OCI-LY7 (cell line): ENCODE measurements around the gene SART3.

Source experiments
- CTCF ChIP-seq: fragments of 200-600 bp; sonication (generic); conservative IDR thresholded peaks from 2 replicates; pipeline ENCODE4 v1.5.1; 2014; ENCODE audit warnings: mild to moderate bottlenecking, antibody characterized with exemption, low read length, moderate library complexity, mixed read lengths
- EZH2phosphoT487 ChIP-seq: fragments of 200-600 bp; sonication (generic); IDR thresholded peaks from 2 replicates; pipeline ENCODE4 v1.6.1; 2018; ENCODE audit warnings: low read depth, borderline replicate concordance, mild to moderate bottlenecking, mixed run types, antibody characterized with exemption, low read length, moderate library complexity, mixed read lengths

GRCh38 chr12:108572166-108572790 is 11.3 kb upstream of the SART3 start:
- TF ChIP-seq CTCF: no peak
- TF ChIP-seq EZH2phosphoT487: no peak
